Heart left ventricle (tissue), 16 donors: ENCODE data around the gene LINC01488. TPM values are rescaled to one million over a fixed set of nuclear protein-coding genes. Genes with fewer than 3 reads are reported as not detected.

ENCODE experiments used
- ATAC-seq, 4 donors: fragments of 200-7000 bp; cut with Tn5 transposase; one replicate each; pipeline ENCODE4 v1.9.1; 2020 to 2022; ENCODE audit warnings: moderate library complexity in 4 of 4, mild to moderate bottlenecking in 3 of 4, moderate number of reproducible peaks in 1 of 4
- DNase-seq, 5 donors: peaks; one replicate each; pipeline ENCODE4 v3.0.0-alpha.2; 2020
- H3K27ac ChIP-seq, 12 donors: fragments of 200-600 bp; sonication (generic) in 4 of 12; one replicate each; pipeline versions ENCODE4 v1.5.0 to v1.8.0; 2016 to 2022; ENCODE audit warnings: mild to moderate bottlenecking in 2 of 12
- H3K27me3 ChIP-seq, 9 donors: fragments of 200-600 bp; sonication (generic) in 2 of 9; one replicate each; pipeline versions ENCODE4 v1.5.1 to v1.8.0; 2016 to 2022; ENCODE audit warnings: mild to moderate bottlenecking in 3 of 9
- H3K36me3 ChIP-seq, 9 donors: fragments of 200-600 bp; sonication (generic) in 2 of 9; one replicate each; pipeline versions ENCODE4 v1.5.0 to v1.8.0; 2018 to 2022; ENCODE audit warnings: mild to moderate bottlenecking in 2 of 9
- H3K4me1 ChIP-seq, 12 donors: fragments of 200-600 bp; sonication (generic) in 4 of 12; one replicate each; pipeline versions ENCODE4 v1.5.0 to v1.8.0; 2016 to 2022; ENCODE audit warnings: mild to moderate bottlenecking in 3 of 12
- H3K4me3 ChIP-seq, 12 donors: fragments of 200-600 bp; sonication (generic) in 4 of 12; one replicate each; pipeline versions ENCODE4 v1.5.0 to v1.8.0; 2017 to 2022; ENCODE audit warnings: mild to moderate bottlenecking in 9 of 12, moderate library complexity in 4 of 12
- H3K9me3 ChIP-seq, 12 donors: fragments of 200-600 bp; sonication (generic) in 4 of 12; one replicate each; pipeline versions ENCODE4 v1.5.0 to v1.8.0; 2016 to 2022; ENCODE audit warnings: mild to moderate bottlenecking in 1 of 12
- POLR2A ChIP-seq, 2 donors: fragments of 450-650 bp; IDR thresholded peaks; one replicate each; pipeline ENCODE4 v1.6.1; 2017; ENCODE audit warnings: antibody characterized with exemption in 2 of 2, mild to moderate bottlenecking in 2 of 2, moderate library complexity in 2 of 2
- WGBS, 4 donors: extraction: QIAGEN DNeasy Blood & Tissue Kit in 2 of 4; methylation state at CpG; one replicate each; pipeline versions ENCODE4 v1.1.5 to v1.1.7; 2013 to 2018; 5-methylcytosine and 5-hydroxymethylcytosine counted together
- intact Hi-C, 10 donors: fragments of 100-400 bp; cut with DNase I; formaldehyde crosslinking; loops; one replicate each; pipeline versions ENCODE4 v1.11.1 to v1.14.2; 2022
- polyA plus RNA-seq, 2 donors: library from polyadenylated mRNA; stranded (reverse); fragments of 200-250 nt; gene quantifications; one replicate each; pipeline ENCODE4 v1.2.3, GENCODE V29; 2013
- total RNA-seq, 9 donors: library from RNA; depleted of rRNA in 2 of 9; stranded (reverse); fragments of >200 nt in 2 of 9; fragmentation: NEBNext Ultra II Directional in 3 of 9; extraction: Animal tissue kit (Norgen Biotek cat#: 25700) in 3 of 9; gene quantifications; one replicate each; pipeline versions ENCODE4 v1.1.0 to v1.2.4, GENCODE V29; 2016 to 2023
- TF ChIP-seq, protein P1 (sequence below), 12 donors: fragments of 200-600 bp; sonication (generic) in 4 of 12; IDR thresholded peaks; one replicate each; pipeline versions ENCODE4 v1.5.0 to v1.8.0; 2018 to 2022; ENCODE audit warnings: antibody characterized with exemption in 12 of 12, mild to moderate bottlenecking in 5 of 12
- donor health status: ischemic (EF 13 %, LVEDD 7.1; RV severe dilation, severe dysfunction).
- donor health status: healthy with polysubstance abuse.
- donor health status: DM: no; HTN: yes; CAD: no.
- donor health status: DM: no; HTN: no; CAD: no.
- donor health status: ischemic (EF 25% LVEDD 6.9; RV normal size, moderate dysfunction).
- donor health status: ischemic (EF 25% LVEDD 5.7; RV mildly dilated, moderate dysfunction).
- donor health status: healthy.
- donor health status: DM: yes; HTN: yes; CAD: no.
- donor health status: ischemic (EF 35%, LVEDD 5.7; RV mildly dilated, moderate dysfunction).
- donor health status: nonischemic (EF 11% LVEDD 7.7; RV severe dilation, severe dysfunction).
- donor health status: DM: yes; HTN: yes; CAD: no.
- donor health status: PGD.
- donor health status: ischemic (EF 29% LVEDD 5.4; RV normal size, mild dysfunction).
- donor health status: nonischemic (EF 23%, LVEDD 6.1; RV moderate dilation, normal function).

The LINC01488 gene
- total and polyA plus RNA-seq, 11 donors, result 0.04 to 0.42 (median 0.14) TPM; not detected in 5

DNA sequence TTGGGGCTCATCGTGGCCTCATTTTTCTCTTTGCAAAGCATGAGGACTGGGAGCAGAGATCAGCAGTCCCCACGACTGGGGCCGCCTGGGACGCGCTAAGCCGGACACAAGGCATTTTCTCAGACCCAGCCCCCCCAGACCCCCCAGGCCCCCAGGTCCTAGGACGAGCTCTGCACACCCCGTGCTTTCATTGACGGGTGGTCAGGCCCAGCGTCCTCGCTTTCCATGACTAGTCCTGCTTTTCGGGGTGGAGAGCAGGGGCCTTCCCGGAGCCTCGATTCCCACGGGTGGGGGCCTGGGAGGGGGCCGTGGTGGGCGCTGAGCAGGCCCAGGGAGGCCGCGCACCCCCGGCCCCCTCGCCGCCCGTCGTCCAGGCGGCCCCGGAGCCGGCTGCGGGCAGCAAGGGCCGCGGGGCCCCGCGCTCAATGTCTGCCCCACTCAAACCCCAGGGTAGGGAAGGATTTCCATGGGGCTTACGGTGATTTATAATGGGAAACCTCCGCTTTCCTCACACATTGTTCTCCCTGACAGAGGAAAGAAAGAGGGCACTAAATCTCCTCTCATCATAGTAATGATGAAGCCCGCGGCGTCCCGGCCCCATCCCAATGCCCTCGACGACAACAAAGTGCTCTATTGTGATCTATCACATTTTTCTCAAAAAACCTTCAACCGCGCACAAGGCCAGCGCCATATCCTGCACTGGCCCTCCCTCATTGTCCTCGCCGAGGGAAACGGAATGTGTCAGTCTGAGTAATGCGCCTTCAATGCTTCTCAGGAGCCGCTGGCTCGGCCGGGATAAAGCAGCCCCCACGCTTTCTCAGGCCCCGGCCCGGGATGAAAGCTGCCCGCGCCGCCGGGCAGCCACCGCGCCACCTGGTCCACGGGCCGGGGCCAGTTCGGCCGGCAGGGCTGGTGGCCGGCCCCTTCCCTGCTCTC is 10.4 kb upstream of the LINC01488 start:
- intact Hi-C loops, result no loop called here
- Histone ChIP-seq H3K9me3 (peaks cover 0 to 6% (median 0%) of the 10 kb centered on the region in 12 donors), H3K36me3 (no peaks in the 10 kb centered on the region), H3K27me3 (no peaks in the 10 kb centered on the region), H3K4me3 (no peak overlapping the region), H3K4me1 (peaks cover 0 to 10% (median 0%) of the 10 kb centered on the region in 12 donors), H3K27ac (peak overlapping the region in 2 of 12 donors; percentile 38 to 56)
- ATAC-seq, result peak in 1 of 4 donors; percentile 41
- DNase-seq, result peak in 2 of 5 donors; percentile 23 to 35
- TF ChIP-seq POLR2A (IDR thresholded peaks at IDR 0.05), result no peak
- TF ChIP-seq, protein P1, sequence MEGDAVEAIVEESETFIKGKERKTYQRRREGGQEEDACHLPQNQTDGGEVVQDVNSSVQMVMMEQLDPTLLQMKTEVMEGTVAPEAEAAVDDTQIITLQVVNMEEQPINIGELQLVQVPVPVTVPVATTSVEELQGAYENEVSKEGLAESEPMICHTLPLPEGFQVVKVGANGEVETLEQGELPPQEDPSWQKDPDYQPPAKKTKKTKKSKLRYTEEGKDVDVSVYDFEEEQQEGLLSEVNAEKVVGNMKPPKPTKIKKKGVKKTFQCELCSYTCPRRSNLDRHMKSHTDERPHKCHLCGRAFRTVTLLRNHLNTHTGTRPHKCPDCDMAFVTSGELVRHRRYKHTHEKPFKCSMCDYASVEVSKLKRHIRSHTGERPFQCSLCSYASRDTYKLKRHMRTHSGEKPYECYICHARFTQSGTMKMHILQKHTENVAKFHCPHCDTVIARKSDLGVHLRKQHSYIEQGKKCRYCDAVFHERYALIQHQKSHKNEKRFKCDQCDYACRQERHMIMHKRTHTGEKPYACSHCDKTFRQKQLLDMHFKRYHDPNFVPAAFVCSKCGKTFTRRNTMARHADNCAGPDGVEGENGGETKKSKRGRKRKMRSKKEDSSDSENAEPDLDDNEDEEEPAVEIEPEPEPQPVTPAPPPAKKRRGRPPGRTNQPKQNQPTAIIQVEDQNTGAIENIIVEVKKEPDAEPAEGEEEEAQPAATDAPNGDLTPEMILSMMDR (IDR thresholded peaks at IDR 0.05), result no peak
- 68 to 80% (median 76%) methylated on average over 31 to 64 of the region's 64 CpGs for WGBS, 4 donors

DNA sequence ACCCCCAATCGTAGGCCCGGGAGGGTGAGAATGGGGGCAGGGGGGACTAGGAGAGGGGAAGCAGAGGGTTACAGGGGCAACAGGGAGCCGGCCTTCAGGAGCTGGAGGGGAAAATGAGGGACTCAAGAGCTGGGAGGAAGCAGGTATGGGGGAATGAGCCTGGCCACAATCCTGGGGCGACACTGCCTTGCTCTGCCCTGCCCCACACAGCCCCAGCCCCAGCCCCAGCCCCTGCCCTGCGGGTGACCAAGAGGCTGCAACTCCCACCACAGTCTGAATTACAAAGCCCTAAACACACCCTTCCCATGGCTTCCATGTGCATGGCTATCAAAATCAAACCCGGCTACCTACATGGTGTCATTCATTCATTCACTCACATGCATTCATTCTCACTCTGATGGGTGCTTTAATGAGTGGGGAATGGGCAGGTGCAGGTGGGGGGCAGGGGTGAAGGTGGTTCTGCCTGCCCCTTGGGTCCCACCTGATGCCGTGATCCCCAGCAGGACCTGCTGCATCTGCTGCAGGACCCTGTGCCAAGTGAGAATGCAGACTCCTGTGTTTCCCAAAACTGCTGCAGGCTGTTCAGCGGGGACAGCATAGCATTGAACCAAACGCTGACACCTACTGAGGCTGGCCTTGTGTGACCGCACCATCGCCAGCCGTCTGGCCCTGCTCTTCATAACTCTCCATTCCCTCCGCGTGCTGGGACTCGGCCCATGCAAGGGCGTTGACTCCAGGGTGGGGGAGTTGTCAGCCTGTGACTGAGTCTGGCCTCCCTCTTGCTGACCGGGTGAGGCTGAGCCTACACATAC is 9.5 kb upstream of the LINC01488 start:
- Histone ChIP-seq H3K9me3 (peaks cover 0 to 6% (median 0%) of the 10 kb centered on the region in 12 donors), H3K27ac (peak overlapping the region in 2 of 12 donors; percentile 38 to 56), H3K4me3 (no peak overlapping the region), H3K4me1 (peaks cover 0 to 10% (median 0%) of the 10 kb centered on the region in 12 donors), H3K36me3 (no peaks in the 10 kb centered on the region), H3K27me3 (no peaks in the 10 kb centered on the region)
- DNase-seq (peak in 2 of 5 donors; percentile 21 to 28), ATAC-seq (no peak)
- intact Hi-C loops, result no loop called here
- TF ChIP-seq, protein P1 (IDR thresholded peaks at IDR 0.05), result no peak
- no peak for TF ChIP-seq POLR2A (IDR thresholded peaks at IDR 0.05)
- 84 to 92% (median 87%) methylated on average over 15 to 17 of the region's 17 CpGs for WGBS, 4 donors

DNA sequence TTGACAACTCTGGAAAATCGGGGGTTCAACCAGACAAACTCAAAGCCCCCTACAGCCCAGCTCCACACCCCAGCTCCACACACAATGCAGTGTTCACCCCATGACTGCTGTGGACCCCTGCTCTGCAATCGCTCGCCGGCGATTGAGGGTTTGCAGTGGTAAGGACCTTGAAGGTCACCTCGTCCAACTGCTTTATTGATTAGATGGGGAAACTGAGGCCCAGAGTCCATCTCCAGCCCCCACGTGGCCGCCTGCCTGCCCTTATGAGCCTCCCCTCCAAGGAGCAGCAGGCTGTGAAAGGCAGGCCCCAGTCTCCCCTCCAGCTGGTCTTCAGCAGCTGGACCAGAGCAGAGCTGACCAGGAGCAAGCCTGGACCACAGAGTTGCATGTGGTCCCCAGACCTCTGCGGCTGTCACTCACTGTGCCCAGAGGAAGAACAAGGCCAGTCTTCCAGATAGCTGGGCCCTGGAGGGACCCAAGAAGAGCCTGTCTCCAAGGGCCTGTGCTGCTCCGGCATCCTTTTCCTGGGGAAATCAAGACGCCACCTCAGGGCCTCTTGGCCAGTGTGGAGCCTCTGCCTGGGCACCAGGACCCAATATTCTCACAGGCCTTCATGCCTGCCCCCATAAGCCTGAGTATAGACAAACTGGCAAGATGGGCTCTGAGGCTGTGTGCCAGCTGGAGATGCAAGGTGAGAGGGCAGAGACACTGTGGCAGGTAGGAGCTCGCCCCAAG is 8.8 kb upstream of the LINC01488 start:
- Histone ChIP-seq H3K36me3 (no peaks in the 10 kb centered on the region), H3K4me3 (no peak overlapping the region), H3K27me3 (no peaks in the 10 kb centered on the region), H3K4me1 (peaks cover 0 to 6% (median 0%) of the 10 kb centered on the region in 12 donors), H3K9me3 (peaks cover 0 to 6% (median 0%) of the 10 kb centered on the region in 12 donors), H3K27ac (no peak overlapping the region)
- no peak for TF ChIP-seq POLR2A (IDR thresholded peaks at IDR 0.05)
- TF ChIP-seq, protein P1 (IDR thresholded peaks at IDR 0.05), result no peak
- DNase-seq, result peak in 2 of 5 donors; percentile 14 to 52
- ATAC-seq, result no peak
- 91 to 99% (median 95%) methylated on average over 7 to 12 of the region's 12 CpGs for WGBS, 4 donors
- intact Hi-C loops, result no loop called here
